Astrocyte of the cerebellum (primary cell): ENCODE measurements around the gene FAM20B.

Experiments
- DNase-seq: peaks from one replicate; pipeline ENCODE4 v3.0.0-alpha.2; 2011; ENCODE audit warnings: low read depth
- H3K4me3 ChIP-seq: 2 replicates; pipeline ENCODE4 v1.5.1; 2011; ENCODE audit warnings: mild to moderate bottlenecking, low read depth, low read length, moderate library complexity
- in situ Hi-C: cut with HindIII; loops from 2 replicates; pipeline ENCODE4 v1.10.0; 2017; ENCODE audit warnings: low sequenced_read_pairs
- TF ChIP-seq, protein P1 (sequence below): IDR thresholded peaks from 2 replicates; pipeline ENCODE4 v1.5.1; 2012; ENCODE audit warnings: low read length, low read depth, moderate library complexity, mild to moderate bottlenecking; ENCODE audit errors: missing control alignments

Gene FAM20B

DNA sequence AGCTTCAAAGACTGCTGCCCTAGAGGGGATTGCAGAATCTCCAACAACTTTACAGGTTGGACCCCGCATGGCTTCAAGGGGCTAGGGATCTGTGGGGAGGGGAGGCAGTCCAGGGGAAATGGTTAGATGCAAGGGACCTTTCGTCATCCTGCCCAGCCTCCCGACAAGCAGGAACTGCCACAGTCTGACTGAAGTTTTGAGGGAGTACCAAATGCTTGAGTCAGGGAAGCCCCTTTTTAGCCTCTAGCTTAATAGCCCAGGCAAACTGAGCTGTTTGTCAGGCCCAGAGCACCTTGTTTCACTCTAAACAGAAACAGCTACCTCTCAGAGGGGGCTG, 57.3 kb downstream of the FAM20B start:
- in situ Hi-C loops = no loop called here
- DNase-seq = no peak
- TF ChIP-seq, protein P1, sequence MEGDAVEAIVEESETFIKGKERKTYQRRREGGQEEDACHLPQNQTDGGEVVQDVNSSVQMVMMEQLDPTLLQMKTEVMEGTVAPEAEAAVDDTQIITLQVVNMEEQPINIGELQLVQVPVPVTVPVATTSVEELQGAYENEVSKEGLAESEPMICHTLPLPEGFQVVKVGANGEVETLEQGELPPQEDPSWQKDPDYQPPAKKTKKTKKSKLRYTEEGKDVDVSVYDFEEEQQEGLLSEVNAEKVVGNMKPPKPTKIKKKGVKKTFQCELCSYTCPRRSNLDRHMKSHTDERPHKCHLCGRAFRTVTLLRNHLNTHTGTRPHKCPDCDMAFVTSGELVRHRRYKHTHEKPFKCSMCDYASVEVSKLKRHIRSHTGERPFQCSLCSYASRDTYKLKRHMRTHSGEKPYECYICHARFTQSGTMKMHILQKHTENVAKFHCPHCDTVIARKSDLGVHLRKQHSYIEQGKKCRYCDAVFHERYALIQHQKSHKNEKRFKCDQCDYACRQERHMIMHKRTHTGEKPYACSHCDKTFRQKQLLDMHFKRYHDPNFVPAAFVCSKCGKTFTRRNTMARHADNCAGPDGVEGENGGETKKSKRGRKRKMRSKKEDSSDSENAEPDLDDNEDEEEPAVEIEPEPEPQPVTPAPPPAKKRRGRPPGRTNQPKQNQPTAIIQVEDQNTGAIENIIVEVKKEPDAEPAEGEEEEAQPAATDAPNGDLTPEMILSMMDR = no peak
- H3K4me3 ChIP-seq = peak overlapping the region; percentile 65

DNA sequence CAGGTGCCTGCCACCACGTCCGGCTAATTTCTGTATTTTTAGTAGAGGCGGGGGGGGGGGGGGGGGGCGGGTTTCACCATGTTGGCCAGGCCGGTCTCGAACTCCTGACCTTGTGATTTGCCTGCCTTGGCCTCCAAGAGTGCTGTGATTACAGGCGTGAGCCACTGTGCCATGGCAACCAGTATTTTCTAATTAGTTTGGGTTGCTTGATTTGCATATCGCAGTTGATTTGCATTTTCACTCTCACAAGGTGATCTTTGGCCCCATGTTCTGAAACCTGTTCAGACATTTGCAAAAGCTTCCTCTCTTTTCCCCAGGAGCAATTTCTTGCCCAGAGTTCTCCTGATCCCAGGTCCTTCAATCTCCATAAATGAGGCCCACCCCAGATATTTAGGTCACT, 57.8 kb downstream of the FAM20B start:
- H3K4me3 ChIP-seq = no peak overlapping the region
- TF ChIP-seq, protein P1 = no peak
- DNase-seq = no peak
- in situ Hi-C loops = no loop called here

DNA sequence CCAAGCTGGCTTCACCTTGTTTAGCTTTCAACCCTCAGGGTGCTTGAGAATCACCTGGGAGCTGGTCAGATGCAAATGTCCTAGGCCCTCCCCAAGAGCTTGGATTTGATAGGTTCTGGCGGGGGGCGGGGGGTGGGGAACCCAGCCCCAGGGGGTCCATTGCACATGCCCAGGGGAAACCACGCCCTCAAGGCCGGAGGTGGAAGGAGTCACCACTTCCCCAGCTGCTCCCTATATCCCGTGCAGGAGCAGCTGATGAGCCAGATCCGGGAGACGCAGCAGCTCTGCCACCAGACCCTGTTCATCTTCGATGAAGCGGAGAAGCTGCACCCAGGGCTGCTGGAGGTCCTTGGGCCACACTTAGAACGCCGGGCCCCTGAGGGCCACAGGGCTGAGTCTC, 62.0 kb downstream of the FAM20B start:
- H3K4me3 ChIP-seq = no peak overlapping the region
- in situ Hi-C loops = no loop called here
- TF ChIP-seq, protein P1 = no peak
- DNase-seq = no peak

DNA sequence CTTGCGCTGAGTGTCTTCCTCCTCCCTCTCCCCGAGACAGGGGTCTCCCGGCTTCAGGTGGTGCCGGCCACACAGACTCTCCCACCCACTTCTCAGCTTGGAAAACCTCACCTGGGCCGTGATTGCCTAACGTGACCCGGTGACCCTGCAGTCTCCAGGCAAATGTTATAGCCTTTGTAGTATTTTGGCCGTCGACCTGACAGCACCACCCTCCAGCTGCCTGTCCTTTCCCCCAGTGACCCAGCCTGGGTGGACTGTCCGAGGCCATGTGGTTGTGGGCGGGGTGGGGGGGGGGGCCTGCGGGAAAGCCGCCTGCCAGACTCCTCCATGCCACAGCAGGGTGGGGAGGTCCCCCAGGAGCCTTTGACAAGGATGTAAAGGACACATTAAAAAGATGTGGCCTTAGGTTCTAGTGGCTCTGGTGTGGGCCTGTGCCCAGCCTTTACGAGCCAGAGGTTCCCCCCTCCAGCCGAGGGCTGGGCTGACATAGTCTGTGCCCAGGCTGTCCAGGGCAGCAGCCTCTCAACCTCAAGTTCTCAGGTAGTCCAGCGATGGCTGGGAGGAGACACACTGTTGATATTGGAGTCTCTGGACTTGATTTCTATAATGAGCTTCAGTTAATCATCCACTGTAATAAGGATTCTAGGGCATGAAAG, 64.3 kb downstream of the FAM20B start:
- no peak for DNase-seq
- in situ Hi-C loops = no loop called here
- TF ChIP-seq, protein P1 = no peak
- H3K4me3 ChIP-seq = no peak overlapping the region

DNA sequence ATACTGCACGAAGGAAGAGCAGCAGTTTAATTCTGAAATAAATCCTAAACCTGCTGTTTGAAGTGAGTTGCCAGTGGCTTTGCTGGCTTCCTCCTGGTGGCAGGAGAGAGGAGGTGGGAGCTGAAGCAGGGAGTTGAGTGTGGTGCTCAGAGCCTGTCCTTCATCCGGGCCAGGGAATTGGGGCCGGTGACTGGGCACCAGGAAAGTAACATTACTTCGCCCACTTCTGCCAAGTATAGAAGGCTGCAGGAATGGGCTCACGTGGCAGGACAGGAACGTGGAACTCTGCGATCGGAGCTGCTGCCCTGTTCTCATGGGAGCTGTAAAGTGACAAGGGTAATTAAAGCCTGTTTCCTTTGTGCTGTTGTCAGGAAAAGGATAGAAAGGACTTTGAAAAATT, 64.8 kb downstream of the FAM20B start:
- in situ Hi-C loops = no loop called here
- no peak for DNase-seq
- H3K4me3 ChIP-seq = no peak overlapping the region
- TF ChIP-seq, protein P1 = peak; percentile 24

DNA sequence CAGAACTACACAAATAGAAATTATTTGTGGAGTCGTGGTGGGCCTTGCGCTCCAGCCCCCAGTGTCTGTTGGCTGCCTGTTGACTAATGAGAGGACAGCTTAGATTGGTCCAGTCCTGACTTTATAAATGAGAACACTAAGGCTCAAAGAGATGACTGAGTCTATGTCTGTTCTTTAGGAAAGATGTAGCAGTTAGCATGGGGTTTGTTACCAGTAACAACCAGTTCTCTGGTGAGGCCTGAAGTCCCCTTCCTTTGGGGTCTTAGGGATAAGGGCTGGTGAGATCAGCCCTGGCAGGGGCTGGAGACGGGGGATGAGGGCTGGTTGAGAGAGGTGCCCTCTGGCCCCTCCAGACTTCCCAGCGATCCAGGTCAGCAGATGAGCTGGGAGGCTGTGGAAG, 65.2 kb downstream of the FAM20B start:
- TF ChIP-seq, protein P1 = no peak
- in situ Hi-C loops = no loop called here
- DNase-seq = no peak
- no peak overlapping the region for H3K4me3 ChIP-seq
